GM18517 (cell line): ENCODE data around the gene CLASP2.
A peak's percentile ranks its signal among the peaks of the same experiment; 100 is the strongest.
"Not testable (repeated sequence)": the region's sequence is repeated elsewhere in the genome, so short reads cannot be mapped to it uniquely, and the experiment has no call there.

Experiments used
- ATAC-seq: cut with Tn5 transposase; IDR thresholded peaks from one replicate; pipeline ENCODE4 v1.9.1; 2021; ENCODE audit warnings: mild to moderate bottlenecking, moderate library complexity; ENCODE audit not compliant: unreplicated experiment

Gene CLASP2

GRCh38 chr3:33690341-33690740 is 27.7 kb downstream of the CLASP2 start:
- ATAC-seq = no peak

GRCh38 chr3:33687406-33688010 is 30.5 kb downstream of the CLASP2 start:
- no peak for ATAC-seq

GRCh38 chr3:33682770-33683169 is 35.3 kb downstream of the CLASP2 start:
- ATAC-seq = no peak

DNA sequence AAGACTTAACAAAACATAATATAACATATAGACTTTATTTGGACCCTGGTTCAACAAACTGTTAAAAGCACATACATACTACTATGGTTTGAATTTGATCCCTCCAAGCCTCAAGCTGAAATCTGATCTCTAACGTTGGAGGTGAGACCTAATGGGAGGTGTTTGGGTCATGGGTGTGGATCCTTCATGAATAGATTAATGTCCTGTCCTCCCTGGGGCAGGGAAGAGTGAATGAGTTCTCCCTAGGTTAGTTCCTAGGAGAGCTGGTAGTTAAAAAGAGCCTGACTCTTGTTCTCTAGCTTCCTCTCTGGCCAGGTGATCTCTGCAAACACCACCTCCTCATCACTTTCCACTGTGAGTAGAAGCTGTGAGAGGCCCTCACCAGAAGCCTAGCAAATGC is 36.4 kb downstream of the CLASP2 start:
- no peak for ATAC-seq

GRCh38 chr3:33678073-33678472 is 40.0 kb downstream of the CLASP2 start:
- ATAC-seq = no peak

- ATAC-seq = not testable (repeated sequence)
Measured at GRCh38 chr3:33673436-33673835, 44.6 kb downstream of the CLASP2 start.

DNA sequence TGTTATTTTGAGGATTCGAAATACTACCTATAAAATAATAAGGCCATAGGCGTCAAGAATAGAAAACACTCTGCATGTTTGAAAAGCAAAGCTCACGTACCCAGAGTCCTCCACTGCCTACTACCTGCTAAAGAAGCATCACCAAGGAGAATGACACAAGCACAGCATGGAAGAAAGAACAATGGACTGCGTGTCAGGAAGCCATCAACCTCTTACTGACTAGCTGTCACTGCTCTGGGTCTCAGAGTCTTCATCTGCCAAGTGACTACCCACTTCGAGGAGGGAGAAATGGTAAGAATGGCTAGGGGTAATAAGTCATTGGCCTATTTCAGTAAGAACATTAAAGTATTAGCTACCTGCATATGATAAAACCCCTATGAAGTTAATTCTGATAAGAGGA is 49.4 kb downstream of the CLASP2 start:
- no peak for ATAC-seq

DNA sequence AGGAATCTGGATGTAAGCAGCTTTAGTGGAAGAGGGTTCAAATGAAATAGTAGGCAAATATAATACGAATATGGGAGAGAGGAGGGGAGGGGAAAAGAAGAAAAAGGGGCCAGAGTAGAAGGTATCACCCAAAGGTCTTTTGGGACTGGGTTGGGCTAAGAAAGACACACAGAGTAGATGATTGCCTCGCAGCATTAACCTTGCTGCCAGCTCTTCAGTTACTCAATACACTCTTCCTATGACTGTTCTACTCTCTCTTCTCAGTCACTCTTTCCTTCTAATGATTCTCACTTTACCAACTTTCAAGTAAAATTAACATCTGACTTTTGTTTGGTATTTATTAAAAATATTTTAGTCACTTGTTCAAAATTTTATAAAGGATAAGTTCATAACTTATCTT is 52.8 kb downstream of the CLASP2 start:
- no peak for ATAC-seq

- ATAC-seq = no peak
Measured at GRCh38 chr3:33664195-33664594, 53.9 kb downstream of the CLASP2 start.

- no peak for ATAC-seq
Measured at GRCh38 chr3:33663042-33663441, 55.0 kb downstream of the CLASP2 start.

DNA sequence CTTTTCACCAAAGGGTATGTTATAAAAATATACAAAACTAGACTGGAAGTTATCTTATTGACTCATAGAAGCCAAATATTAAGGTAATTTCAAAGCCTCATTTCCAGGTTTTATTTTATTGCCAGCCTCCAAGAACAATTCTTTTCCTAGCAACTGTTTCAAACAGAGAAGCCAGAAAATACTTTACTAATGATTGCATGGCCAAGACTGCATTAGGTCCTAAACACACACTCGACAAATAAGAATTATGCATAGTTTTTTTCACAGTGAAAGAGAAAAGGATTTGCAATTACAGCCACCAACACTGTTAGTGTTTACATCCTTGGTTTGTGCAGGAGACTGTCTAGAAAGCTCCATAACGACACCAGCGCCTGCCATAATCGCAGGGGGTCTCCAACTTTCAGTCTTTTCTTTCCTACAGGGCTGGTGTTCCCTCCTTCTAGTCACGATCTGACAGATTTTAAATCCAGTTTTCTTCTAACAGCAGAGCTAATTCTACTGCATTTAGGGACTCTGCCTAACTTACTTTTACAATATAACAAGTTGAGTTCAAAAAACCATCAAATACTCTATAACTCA is 58.1 kb downstream of the CLASP2 start:
- ATAC-seq = no peak

DNA sequence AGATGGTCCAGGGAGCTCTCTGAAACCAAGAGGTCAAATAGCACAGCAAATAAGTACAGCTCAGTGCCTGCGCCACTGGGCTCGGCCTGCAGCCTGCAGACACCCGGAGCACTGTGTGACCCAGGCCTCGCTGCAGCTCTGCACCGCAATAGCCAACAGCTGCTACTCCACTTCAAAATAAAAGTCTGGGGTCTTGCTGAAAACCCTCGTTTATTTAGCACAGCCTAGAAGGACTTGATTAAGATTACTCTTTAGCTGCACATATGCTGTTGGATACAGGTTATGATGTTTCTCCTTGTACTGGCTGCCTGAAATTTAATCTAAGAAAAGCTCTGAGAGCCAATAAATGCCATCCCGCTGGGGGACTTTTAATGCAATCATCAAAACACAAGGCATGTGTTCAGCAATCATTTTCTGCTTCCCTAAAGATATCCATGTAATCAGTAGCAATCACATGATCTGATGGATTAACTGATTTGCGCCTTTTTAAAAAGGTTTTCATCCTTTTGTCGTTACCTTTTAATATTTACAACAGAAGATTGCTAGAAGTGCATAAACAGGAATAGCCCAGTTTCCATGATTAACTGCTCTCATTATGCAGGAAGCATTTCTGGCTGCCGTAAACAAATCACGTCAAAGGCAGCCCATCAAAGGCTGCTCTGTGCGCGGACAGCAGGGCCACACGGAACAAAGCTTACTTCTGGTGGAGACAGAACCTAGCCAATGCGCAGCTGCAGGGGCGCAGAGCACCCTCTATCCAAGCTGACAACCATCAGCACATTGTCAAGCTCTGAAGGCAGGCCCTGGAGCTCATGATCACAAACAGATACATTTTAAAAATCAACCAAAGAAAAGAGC is 58.8 kb downstream of the CLASP2 start:
- peak; percentile 79 for ATAC-seq

DNA sequence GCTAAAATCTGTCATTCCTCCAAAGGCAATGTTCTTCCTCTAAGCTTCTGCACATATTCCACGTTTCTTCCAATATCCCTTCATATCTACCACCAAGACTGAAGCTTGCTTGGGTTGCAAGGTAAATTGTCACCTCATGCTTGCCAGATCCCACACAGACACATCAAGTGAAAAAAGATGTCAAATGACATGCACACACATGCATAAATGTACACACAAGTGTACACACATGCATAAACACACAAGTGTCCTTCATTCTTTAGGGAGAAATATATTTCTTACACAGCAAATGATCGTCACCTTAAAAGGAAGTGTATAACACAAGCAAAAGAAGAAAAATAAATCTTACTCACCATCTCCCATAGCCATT is 59.4 kb downstream of the CLASP2 start:
- ATAC-seq = no peak

DNA sequence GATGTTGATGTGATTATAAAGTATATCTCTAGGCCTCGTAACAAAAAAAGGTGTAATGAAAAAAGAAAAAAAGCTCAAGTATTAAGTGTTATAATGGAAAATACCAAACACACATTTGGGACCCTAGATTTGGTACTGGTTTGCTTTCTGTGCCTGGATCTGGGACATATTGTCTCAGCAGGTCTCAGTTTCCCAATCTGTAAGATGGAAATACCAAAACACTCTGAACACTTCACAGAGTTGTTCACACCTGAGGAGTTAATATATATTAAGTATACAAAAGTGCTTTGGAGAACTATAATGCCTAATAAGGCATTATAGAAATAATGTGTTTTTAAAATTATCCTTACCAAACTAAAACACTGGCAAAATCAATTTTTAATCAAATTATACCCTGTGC is 60.0 kb downstream of the CLASP2 start:
- no peak for ATAC-seq

- no peak for ATAC-seq
Measured at GRCh38 chr3:33652736-33653135, 65.3 kb downstream of the CLASP2 start.

GRCh38 chr3:33651101-33651500 is 67.0 kb downstream of the CLASP2 start:
- ATAC-seq = not testable (repeated sequence)

- ATAC-seq = no peak
Measured at GRCh38 chr3:33650495-33650894, 67.6 kb downstream of the CLASP2 start.

GRCh38 chr3:33648793-33649192 is 69.3 kb downstream of the CLASP2 start:
- ATAC-seq = no peak

DNA sequence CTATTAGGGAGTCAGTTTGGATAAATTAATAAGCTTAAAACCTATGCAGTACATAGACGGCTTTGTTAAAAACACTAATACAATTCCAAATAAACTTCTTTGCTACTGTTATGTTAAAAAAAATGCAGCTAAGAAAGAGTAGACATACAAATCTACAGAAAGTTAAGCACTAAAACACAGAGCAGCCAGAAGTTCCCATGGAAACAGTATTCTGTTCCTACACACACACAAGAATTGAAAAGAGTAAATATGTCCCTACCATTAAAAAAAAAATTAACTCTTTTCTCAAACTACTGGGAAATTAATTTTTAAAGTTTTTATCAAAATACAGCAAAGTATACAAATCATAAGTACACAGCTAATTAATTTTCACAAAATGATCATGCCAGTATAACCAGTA is 71.6 kb downstream of the CLASP2 start:
- no peak for ATAC-seq

GRCh38 chr3:33645060-33645647 is 72.9 kb downstream of the CLASP2 start:
- no peak for ATAC-seq

DNA sequence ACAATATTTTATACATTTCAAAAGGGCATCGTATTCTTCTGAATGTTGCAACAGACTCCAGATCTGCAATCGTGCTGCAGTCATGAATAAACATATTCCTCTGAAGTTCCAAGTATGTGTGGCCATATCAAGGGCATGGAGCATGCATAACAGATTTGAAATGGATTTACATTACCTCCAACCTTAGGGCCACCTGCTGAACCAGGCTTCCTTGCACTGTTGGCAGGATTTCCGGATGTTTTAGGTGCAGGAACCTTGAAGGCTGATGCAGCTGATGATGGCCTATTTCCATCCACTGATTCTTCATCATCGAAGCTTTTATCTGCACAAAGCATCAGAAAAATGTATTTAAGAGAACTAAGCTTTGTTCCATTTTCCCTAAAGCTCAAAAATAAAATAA is 73.5 kb downstream of the CLASP2 start:
- ATAC-seq = no peak

DNA sequence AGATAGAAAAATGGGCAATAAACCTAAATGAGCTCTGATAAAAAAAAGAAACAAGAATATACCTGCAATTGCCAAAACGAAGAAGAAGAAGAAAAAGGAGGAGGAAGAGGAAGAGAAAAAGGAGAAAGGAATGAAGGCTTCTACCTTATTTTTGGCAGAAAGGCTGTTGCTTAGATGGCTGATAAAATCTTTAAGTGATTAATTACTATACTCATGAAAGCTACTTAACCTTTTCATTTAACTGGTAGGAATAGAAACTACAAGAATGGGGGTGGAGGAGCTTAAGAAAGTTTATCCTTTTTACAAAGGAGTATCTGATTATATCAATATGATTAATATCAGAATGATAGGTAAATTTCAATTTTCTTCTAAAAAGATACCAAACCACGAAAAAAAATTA is 75.2 kb downstream of the CLASP2 start:
- no peak for ATAC-seq
